B cell (primary cell): Measurements from ENCODE around the gene ZNF362. TPM values are rescaled to one million over a fixed set of nuclear protein-coding genes. Genes with fewer than 3 reads are reported as not detected.

Experiments
- ATAC-seq: fragments of 200-7000 bp; cut with Tn5 transposase; one replicate; pipeline ENCODE4 v1.10.0; 2021; ENCODE audit warnings: low read depth, mild to moderate bottlenecking, moderate number of reproducible peaks, moderate library complexity
- CTCF ChIA-PET: fragments of 350-600 bp; sonication (Branson Sonifier 250); formaldehyde crosslinking; loops from one replicate; lab custom pipeline; 2021; ENCODE audit warnings: antibody characterized with exemption, inconsistent platforms; lab: Charles Lee
- POLR2A ChIA-PET: fragments of 350-600 bp; sonication (Branson Sonifier 250); formaldehyde crosslinking; loops from one replicate; lab custom pipeline; 2021; ENCODE audit warnings: antibody characterized with exemption; lab: Charles Lee
- DNase-seq: peaks from one replicate; pipeline ENCODE4 v3.0.0; 2013
- H2AFZ ChIP-seq: 2 replicates; pipeline ENCODE4 v1.6.1; 2012; ENCODE audit warnings: mild to moderate bottlenecking, low read depth, low read length; ENCODE audit not compliant: insufficient read depth, poor library complexity, severe bottlenecking
- H3K27ac ChIP-seq, 2 donors: 1 replicate in 1 of 2; 2 replicates in 1 of 2; pipeline ENCODE4 v1.5.1; 2012 to 2013; ENCODE audit warnings: low read length in 2 of 2, mild to moderate bottlenecking in 2 of 2, moderate library complexity in 1 of 2
- H3K27me3 ChIP-seq, 4 experiments: fragments of 200-600 bp in 1 of 4; sonication (generic) in 1 of 4; replicated peaks in 1 of 4; 1 replicate in 2 of 4; 2 replicates in 2 of 4; pipeline versions ENCODE4 v1.6.1 to v1.7.0; 2013 to 2016; ENCODE audit warnings: low read length in 3 of 4, mild to moderate bottlenecking in 2 of 4, mixed read lengths in 1 of 4, moderate library complexity in 1 of 4; ENCODE audit not compliant: insufficient read depth in 4 of 4, control insufficient read depth in 3 of 4; ENCODE audit errors: control extremely low read depth in 1 of 4
- H3K36me3 ChIP-seq, 2 experiments: replicated peaks in 1 of 2; 1 replicate in 1 of 2; 2 replicates in 1 of 2; pipeline versions ENCODE4 v1.6.1 to v1.7.1; 2013; ENCODE audit warnings: low read length in 1 of 2; ENCODE audit not compliant: insufficient read depth in 2 of 2, control insufficient read depth in 1 of 2; ENCODE audit errors: control extremely low read depth in 1 of 2, extremely low read depth in 1 of 2
- H3K4me1 ChIP-seq, 2 donors: fragments of 200-600 bp in 1 of 2; sonication (generic) in 1 of 2; 1 replicate in 1 of 2; 2 replicates in 1 of 2; pipeline versions ENCODE4 v1.5.1 to v1.6.1; 2013 to 2017; ENCODE audit warnings: low read length in 2 of 2; ENCODE audit not compliant: control insufficient read depth in 2 of 2, insufficient read depth in 2 of 2
- H3K4me2 ChIP-seq: replicated peaks from 2 replicates; pipeline ENCODE3; 2012; ENCODE audit warnings: mild to moderate bottlenecking, low read depth, low read length; ENCODE audit not compliant: poor library complexity, severe bottlenecking
- H3K4me3 ChIP-seq, 5 experiments: fragments of 200-600 bp in 1 of 5; sonication (generic) in 1 of 5; 1 replicate in 3 of 5; 2 replicates in 2 of 5; pipeline versions ENCODE4 v1.5.1 to v1.7.0; 2011 to 2016; ENCODE audit warnings: low read length in 4 of 5, mild to moderate bottlenecking in 4 of 5, low read depth in 2 of 5, control low read depth in 1 of 5, moderate library complexity in 1 of 5; ENCODE audit not compliant: insufficient read depth in 1 of 5; ENCODE audit errors: control extremely low read depth in 1 of 5, extremely low read depth in 1 of 5
- H3K79me2 ChIP-seq: fragments of 200-600 bp; sonication (generic); one replicate; pipeline ENCODE4 v1.6.0; 2016; ENCODE audit warnings: low read length; ENCODE audit not compliant: control insufficient read depth, insufficient read depth
- H3K9ac ChIP-seq: fragments of 200-600 bp; sonication (generic); 2 replicates; pipeline ENCODE4 v1.6.1; 2017; ENCODE audit warnings: mild to moderate bottlenecking, low read length, moderate library complexity
- H3K9me3 ChIP-seq, 3 donors: one replicate each; pipeline versions ENCODE4 v1.6.1 to v1.7.1; 2013; ENCODE audit warnings: low read length in 2 of 3; ENCODE audit not compliant: control insufficient read depth in 2 of 3, insufficient read depth in 1 of 3; ENCODE audit errors: control extremely low read depth in 1 of 3
- H4K20me1 ChIP-seq: 2 replicates; pipeline ENCODE4 v1.6.0; 2012; ENCODE audit warnings: mild to moderate bottlenecking, low read length; ENCODE audit not compliant: insufficient read depth, control insufficient read depth, poor library complexity, severe bottlenecking
- H3K27ac Mint-ChIP-seq: one replicate; pipeline ENCODE4 v1.8.0; 2021; ENCODE audit warnings: mixed read lengths
- H3K27me3 Mint-ChIP-seq: one replicate; pipeline ENCODE4 v1.8.0; 2021; ENCODE audit warnings: mixed read lengths
- H3K4me1 Mint-ChIP-seq: one replicate; pipeline ENCODE4 v1.8.0; 2021; ENCODE audit warnings: mixed read lengths
- H3K4me3 Mint-ChIP-seq: one replicate; pipeline ENCODE4 v1.8.0; 2021; ENCODE audit warnings: mixed read lengths
- H3K9me3 Mint-ChIP-seq: one replicate; pipeline ENCODE4 v1.8.0; 2022; ENCODE audit warnings: mixed read lengths; ENCODE audit not compliant: insufficient read depth
- EZH2 ChIP-seq: IDR thresholded peaks from 2 replicates; pipeline ENCODE4 v1.6.1; 2012; ENCODE audit warnings: borderline replicate concordance, low read depth, mild to moderate bottlenecking, moderate library complexity, low read length; ENCODE audit not compliant: insufficient read depth, poor library complexity, severe bottlenecking
- WGBS: methylation state at CpG from one replicate; pipeline ENCODE4 v1.1.5; 2013; ENCODE audit warnings: missing lambda C conversion rate; ENCODE audit not compliant: insufficient coverage; 5-methylcytosine and 5-hydroxymethylcytosine counted together
- intact Hi-C: fragments of 100-400 bp; cut with micrococcal nuclease; formaldehyde crosslinking; loops from one replicate; pipeline ENCODE4 v1.10.0; 2022
- polyA plus RNA-seq: library from polyadenylated mRNA; depleted of rRNA; stranded (reverse); fragments of >200 nt; gene quantifications from 2 replicates; pipeline ENCODE4 v1.2.3, GENCODE V29; 2012
- small RNA-seq: library from RNA; depleted of rRNA; stranded (forward); fragments of <200 nt; gene quantifications from one replicate; pipeline ENCODE3, GENCODE V24; 2012; ENCODE audit warnings: low replicate concordance, low read depth; ENCODE audit not compliant: insufficient read length
- total RNA-seq, 2 donors: library from RNA; stranded (reverse); fragments of 120-200 nt in 1 of 2; gene quantifications; 1 replicate in 1 of 2; 2 replicates in 1 of 2; pipeline versions ENCODE4 v1.2.3 to v1.2.4, GENCODE V29; 2013 to 2022
- TF ChIP-seq, protein P1 (sequence below): fragments of 200-600 bp; IDR thresholded peaks from one replicate; pipeline ENCODE4 v1.8.0; 2022; ENCODE audit warnings: antibody characterized with exemption, mild to moderate bottlenecking

ZNF362 gene
- total and polyA plus RNA-seq, 2 donors (not counting 1 experiment from before 2014, with no cell fraction given), result 14.0 to 20.4 TPM

DNA sequence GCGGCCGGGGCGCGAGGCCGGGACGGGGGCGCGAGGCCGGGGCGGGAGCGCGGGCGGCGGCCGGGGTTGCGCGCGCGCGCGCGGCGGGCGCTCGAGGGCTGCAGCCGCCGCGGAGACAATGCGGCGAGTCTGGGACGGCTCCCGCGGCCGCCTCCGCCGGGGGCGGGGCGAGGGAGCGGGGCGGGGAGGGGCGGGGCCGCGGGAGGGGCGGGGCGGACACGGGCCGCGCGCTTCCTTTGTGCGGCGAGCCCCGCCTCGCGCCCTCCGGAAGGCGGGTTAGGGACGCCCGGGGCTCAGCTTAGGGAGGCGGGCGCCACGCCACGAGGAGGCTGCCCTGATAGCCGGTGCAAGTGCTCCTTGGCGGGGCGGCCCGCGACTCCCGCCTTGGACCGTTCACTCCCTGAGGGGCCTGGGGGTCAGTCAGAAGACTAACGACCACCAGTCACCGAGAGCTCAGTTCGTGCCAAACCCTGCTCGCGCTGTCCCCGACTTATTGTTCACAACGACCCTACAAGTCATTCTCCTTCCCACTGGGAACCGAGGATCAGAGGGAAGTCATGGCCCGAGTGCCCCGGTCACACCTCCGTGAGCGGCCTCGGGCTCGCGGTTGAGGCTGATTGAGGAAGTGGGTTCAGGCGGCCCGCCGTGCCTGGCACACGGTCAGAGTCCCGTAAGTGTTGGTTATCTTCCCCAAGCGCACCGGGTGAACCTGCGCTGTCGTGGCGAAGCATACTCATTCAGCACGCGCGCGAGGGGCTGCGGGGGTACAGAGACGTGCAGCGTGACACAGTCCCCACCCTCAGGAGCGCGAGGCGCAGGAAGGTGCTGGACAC lies 93.7 kb downstream of the ZNF362 start:
- Mint-ChIP-seq H3K27ac (peak overlapping the region; percentile 90), H3K27me3 (no peaks in the 10 kb centered on the region), H3K4me1 (peaks cover 36% of the 10 kb centered on the region), H3K9me3 (no peaks in the 10 kb centered on the region), H3K4me3 (peak overlapping the region; percentile 98)
- CTCF ChIA-PET, result interaction anchor here (1.2 to 2.3 kb wide), 2 partner anchors 17 to 54 kb away, joined by 7 to 10 read pairs; no protein-coding TSS in a partner anchor
- intact Hi-C loops, result loop anchor here (1.0 to 5.0 kb wide), 6 partner anchors 53 to 533 kb away; partner anchors contain the start of genes PHC2, S100PBP, TRIM62 and YARS1
- H3K79me2 ChIP-seq, result peaks cover 41% of the 10 kb centered on the region
- H3K4me2 ChIP-seq, result peak overlapping the region; percentile 84
- WGBS, result under 1% methylated on average over 97 of the region's 104 CpGs
- peaks cover 0 to 3% (median 0%) of the 10 kb centered on the region in 4 experiments for H3K27me3 ChIP-seq
- TF ChIP-seq, protein P1, sequence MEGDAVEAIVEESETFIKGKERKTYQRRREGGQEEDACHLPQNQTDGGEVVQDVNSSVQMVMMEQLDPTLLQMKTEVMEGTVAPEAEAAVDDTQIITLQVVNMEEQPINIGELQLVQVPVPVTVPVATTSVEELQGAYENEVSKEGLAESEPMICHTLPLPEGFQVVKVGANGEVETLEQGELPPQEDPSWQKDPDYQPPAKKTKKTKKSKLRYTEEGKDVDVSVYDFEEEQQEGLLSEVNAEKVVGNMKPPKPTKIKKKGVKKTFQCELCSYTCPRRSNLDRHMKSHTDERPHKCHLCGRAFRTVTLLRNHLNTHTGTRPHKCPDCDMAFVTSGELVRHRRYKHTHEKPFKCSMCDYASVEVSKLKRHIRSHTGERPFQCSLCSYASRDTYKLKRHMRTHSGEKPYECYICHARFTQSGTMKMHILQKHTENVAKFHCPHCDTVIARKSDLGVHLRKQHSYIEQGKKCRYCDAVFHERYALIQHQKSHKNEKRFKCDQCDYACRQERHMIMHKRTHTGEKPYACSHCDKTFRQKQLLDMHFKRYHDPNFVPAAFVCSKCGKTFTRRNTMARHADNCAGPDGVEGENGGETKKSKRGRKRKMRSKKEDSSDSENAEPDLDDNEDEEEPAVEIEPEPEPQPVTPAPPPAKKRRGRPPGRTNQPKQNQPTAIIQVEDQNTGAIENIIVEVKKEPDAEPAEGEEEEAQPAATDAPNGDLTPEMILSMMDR, result no peak
- no peak for TF ChIP-seq EZH2
- POLR2A ChIA-PET, result interaction anchor here (0.6 kb wide), 1 partner anchor 1743 kb away, joined by 4 read pairs; no protein-coding TSS in a partner anchor
- H3K9ac ChIP-seq, result peak overlapping the region; percentile 67
- peak overlapping the region; percentile 45 to 76 (median 74) for H3K4me3 ChIP-seq
- H3K4me1 ChIP-seq, result peaks cover 16 to 20% of the 10 kb centered on the region in 2 donors
- H3K9me3 ChIP-seq, result no peaks in the 10 kb centered on the region
- H3K27ac ChIP-seq, result peak overlapping the region; percentile 71 to 81
- DNase-seq (peak; percentile 88), ATAC-seq (peak; percentile 86)
- H3K36me3 ChIP-seq, result peaks cover 0 to 2% of the 10 kb centered on the region in 2 experiments
- H4K20me1 ChIP-seq, result peaks cover 21% of the 10 kb centered on the region
- peak overlapping the region; percentile 72 for H2AFZ ChIP-seq

Small RNA genes within 50 kb of the gene (small RNA-seq; reads per million reads assigned to genes)
- not detected for gene RN7SKP16

Other genes starting within 250 kb of the ZNF362 start
- 104 and 109 TPM in 2 replicates for gene AK2, start 219.6 kb upstream of the ZNF362 start, total RNA-seq
- 57.3 and 66.8 TPM in 2 replicates for gene AK2, start 219.6 kb upstream of the ZNF362 start, polyA plus RNA-seq
- 5.4 and 5.9 TPM in 2 replicates for gene AZIN2, start 175.3 kb upstream of the ZNF362 start, total RNA-seq
- gene AZIN2, start 175.3 kb upstream of the ZNF362 start, polyA plus RNA-seq, result 0.33 and 1.1 TPM in 2 replicates
- 15.7 and 24.1 TPM in 2 replicates for gene TRIM62, start 74.4 kb upstream of the ZNF362 start, total RNA-seq
- 8.3 and 10.7 TPM in 2 replicates for gene TRIM62, start 74.4 kb upstream of the ZNF362 start, polyA plus RNA-seq
- gene A3GALT2, start 64.6 kb downstream of the ZNF362 start, total RNA-seq, result not detected in 2 replicates
- gene A3GALT2, start 64.6 kb downstream of the ZNF362 start, polyA plus RNA-seq, result not detected in 2 replicates
- gene PHC2, start 174.6 kb downstream of the ZNF362 start, total RNA-seq, result 22.9 and 23.1 TPM in 2 replicates
- gene PHC2, start 174.6 kb downstream of the ZNF362 start, polyA plus RNA-seq, result 23.4 and 24.5 TPM in 2 replicates
- 3.7 and 5.3 TPM in 2 replicates for gene ZSCAN20, start 216.2 kb downstream of the ZNF362 start, total RNA-seq
- 0.18 and 0.40 TPM in 2 replicates for gene ZSCAN20, start 216.2 kb downstream of the ZNF362 start, polyA plus RNA-seq